Stomach (tissue), 4 donors: ENCODE measurements around the gene PLP2.

Source experiments
- POLR2AphosphoS5 ChIP-seq, 3 donors: sonication (generic); formaldehyde crosslinking; IDR thresholded peaks; one replicate each; pipeline ENCODE4 v1.6.1; 2016; ENCODE audit warnings: antibody characterized with exemption in 3 of 3
- TF ChIP-seq, protein P1 (sequence below), 7 experiments: fragments of 450-650 bp in 4 of 7; fragments of 200-600 bp in 3 of 7; sonication (generic) in 3 of 7; IDR thresholded peaks; one replicate each; pipeline ENCODE4 v1.5.1; 2016 to 2019; ENCODE audit warnings: antibody characterized with exemption in 7 of 7, control low read depth in 2 of 7, mild to moderate bottlenecking in 1 of 7

DNA sequence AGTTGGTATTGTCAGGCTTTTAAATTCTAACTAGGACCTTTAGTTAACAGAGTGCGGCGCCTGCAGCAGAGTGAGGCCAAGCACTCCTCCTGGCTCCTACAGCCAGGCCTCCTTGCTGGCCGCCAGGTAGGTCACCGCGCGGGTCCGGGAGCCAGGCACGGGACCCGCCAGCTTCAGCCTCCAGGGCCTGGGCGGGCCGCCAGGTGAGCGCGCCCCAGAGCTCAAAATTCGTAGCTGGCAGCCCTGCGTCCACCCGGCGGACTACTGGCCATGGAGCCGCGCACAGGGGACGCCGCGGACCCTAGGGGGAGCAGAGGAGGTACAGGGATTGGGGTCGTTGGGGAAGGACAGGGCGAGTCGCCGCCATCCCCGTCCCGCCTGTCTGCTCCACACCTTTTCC is 9.1 kb upstream of the PLP2 start, which contains the start of gene MAGIX:
- TF ChIP-seq, protein P1, sequence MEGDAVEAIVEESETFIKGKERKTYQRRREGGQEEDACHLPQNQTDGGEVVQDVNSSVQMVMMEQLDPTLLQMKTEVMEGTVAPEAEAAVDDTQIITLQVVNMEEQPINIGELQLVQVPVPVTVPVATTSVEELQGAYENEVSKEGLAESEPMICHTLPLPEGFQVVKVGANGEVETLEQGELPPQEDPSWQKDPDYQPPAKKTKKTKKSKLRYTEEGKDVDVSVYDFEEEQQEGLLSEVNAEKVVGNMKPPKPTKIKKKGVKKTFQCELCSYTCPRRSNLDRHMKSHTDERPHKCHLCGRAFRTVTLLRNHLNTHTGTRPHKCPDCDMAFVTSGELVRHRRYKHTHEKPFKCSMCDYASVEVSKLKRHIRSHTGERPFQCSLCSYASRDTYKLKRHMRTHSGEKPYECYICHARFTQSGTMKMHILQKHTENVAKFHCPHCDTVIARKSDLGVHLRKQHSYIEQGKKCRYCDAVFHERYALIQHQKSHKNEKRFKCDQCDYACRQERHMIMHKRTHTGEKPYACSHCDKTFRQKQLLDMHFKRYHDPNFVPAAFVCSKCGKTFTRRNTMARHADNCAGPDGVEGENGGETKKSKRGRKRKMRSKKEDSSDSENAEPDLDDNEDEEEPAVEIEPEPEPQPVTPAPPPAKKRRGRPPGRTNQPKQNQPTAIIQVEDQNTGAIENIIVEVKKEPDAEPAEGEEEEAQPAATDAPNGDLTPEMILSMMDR (IDR thresholded peaks at IDR 0.05), result no peak
- TF ChIP-seq POLR2AphosphoS5 (IDR thresholded peaks at IDR 0.05), result no peak
